ENCODE measurements around the gene WDFY2. TPM values are rescaled to one million over a fixed set of nuclear protein-coding genes. Genes with fewer than 3 reads are reported as not detected.
A peak's percentile ranks its signal among the peaks of the same experiment; 100 is the strongest.

Gene WDFY2
- total RNA-seq, 1 experiment from 2014 or later, result 4.1 TPM

DNA sequence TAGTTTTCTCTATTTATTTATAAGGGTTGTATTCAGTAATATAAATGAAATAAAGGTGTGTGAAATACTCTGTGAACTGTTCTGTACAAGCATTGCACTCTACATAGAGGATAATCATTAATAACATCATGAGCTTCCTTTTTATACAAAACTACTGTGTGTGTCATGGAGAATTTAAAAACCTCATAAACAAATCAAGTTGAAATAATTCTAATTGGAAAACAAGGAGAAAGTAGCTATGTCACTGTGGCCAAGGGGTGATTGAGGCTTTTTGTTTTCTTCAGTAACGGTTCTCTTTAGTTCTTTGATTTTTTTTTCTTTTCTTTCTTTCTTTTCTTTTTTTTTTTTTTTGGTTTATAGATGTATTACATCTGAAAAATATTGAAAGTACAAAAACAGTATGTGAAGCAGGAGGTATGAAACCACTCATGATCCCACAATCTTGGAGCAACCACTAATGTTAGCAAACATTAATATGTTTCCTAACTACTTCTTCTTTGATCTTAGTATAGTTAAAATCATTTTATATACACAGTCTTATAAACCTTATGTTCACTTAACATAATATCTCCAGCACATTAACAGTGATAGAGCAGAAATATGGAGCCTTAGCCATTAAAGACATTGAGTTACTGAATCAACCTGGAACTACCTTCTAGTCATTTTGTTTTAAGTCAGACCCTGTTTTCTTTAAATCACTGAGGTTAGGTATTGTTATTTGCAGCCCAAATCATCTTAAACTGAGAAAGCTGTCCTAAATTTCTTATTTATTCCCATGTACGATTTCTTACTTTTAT is 45.4 kb downstream of the WDFY2 start:
- H3K9ac ChIP-seq (ENCODE audit: low read length), result no peak overlapping the region
- no peak overlapping the region for H3K4me2 ChIP-seq (ENCODE audit: low read length)
- no peak overlapping the region for H3K4me3 ChIP-seq (ENCODE audit: low read length)
- no peaks in the 10 kb centered on the region for H3K27me3 ChIP-seq (ENCODE audit: low read length)
- peaks cover 31% of the 10 kb centered on the region for H3K79me2 ChIP-seq (ENCODE audit: low read length)
- H3K4me1 ChIP-seq (ENCODE audit: insufficient read depth, low read length), result peaks cover 20% of the 10 kb centered on the region
- H3K36me3 ChIP-seq (ENCODE audit: low read depth, low read length), result no peaks in the 10 kb centered on the region
- no peaks in the 10 kb centered on the region for H3K9me3 ChIP-seq (ENCODE audit: low read length)
- H2AFZ ChIP-seq (ENCODE audit: low read length), result no peak overlapping the region
- H4K20me1 ChIP-seq (ENCODE audit: low read length), result no peaks in the 10 kb centered on the region
- BruUV-seq (replicated peaks), result no TSS peak
- no peaks in the 10 kb centered on the region for H3K9me2 ChIP-seq (replicated peaks; ENCODE audit: low read length)
- ChIA-PET POLR2A (ENCODE audit: unreplicated experiment) (interaction anchor here (0.6 kb wide), 1 partner anchor 9 kb away, joined by 12 read pairs; no protein-coding TSS in a partner anchor), CTCF (no interaction called here)
- no peaks in the 10 kb centered on the region for H3F3A ChIP-seq (ENCODE audit: low read length, unreplicated experiment)
- DNase-seq (no peak), ATAC-seq (no peak)
- TF ChIP-seq EZH2 (IDR thresholded peaks at IDR 0.05; ENCODE audit: low read length, unreplicated experiment) (no peak), EZH2phosphoT487 (IDR thresholded peaks at IDR 0.05; ENCODE audit: borderline replicate concordance, low read length) (no peak)
- TF ChIP-seq, protein P1, sequence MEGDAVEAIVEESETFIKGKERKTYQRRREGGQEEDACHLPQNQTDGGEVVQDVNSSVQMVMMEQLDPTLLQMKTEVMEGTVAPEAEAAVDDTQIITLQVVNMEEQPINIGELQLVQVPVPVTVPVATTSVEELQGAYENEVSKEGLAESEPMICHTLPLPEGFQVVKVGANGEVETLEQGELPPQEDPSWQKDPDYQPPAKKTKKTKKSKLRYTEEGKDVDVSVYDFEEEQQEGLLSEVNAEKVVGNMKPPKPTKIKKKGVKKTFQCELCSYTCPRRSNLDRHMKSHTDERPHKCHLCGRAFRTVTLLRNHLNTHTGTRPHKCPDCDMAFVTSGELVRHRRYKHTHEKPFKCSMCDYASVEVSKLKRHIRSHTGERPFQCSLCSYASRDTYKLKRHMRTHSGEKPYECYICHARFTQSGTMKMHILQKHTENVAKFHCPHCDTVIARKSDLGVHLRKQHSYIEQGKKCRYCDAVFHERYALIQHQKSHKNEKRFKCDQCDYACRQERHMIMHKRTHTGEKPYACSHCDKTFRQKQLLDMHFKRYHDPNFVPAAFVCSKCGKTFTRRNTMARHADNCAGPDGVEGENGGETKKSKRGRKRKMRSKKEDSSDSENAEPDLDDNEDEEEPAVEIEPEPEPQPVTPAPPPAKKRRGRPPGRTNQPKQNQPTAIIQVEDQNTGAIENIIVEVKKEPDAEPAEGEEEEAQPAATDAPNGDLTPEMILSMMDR (conservative IDR thresholded peaks at IDR 0.05; ENCODE audit: low read depth, low read length), result no peak
- intact Hi-C loops (cut with micrococcal nuclease), result no loop called here
- no peak overlapping the region for H3K27ac ChIP-seq (ENCODE audit: low read length)

DNA sequence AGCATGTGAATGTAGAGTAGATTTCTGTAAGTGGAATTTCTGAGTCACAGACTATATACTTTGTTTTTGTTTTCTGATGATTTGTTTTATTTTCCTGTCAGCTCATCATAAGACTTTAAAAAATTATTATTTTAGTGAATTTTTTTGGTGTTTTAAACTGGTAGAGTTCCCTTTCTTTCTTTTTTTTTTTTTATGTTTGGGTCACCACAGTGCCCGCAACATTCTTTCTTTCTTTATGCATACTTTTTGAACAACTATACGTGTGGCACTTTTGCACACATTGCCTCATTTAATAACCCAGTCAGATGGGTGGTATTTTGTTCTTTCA is 46.0 kb downstream of the WDFY2 start:
- Histone ChIP-seq H3K27me3 (ENCODE audit: low read length) (no peaks in the 10 kb centered on the region), H3K9me3 (ENCODE audit: low read length) (no peaks in the 10 kb centered on the region), H3K9me2 (replicated peaks; ENCODE audit: low read length) (no peaks in the 10 kb centered on the region), H3K4me2 (ENCODE audit: low read length) (no peak overlapping the region), H2AFZ (ENCODE audit: low read length) (no peak overlapping the region), H3K4me1 (ENCODE audit: insufficient read depth, low read length) (peaks cover 22% of the 10 kb centered on the region), H4K20me1 (ENCODE audit: low read length) (no peaks in the 10 kb centered on the region), H3K9ac (ENCODE audit: low read length) (no peak overlapping the region), H3K27ac (ENCODE audit: low read length) (peak overlapping the region; percentile 69; the same call in 1 of the 2 replicates), H3K36me3 (ENCODE audit: low read depth, low read length) (no peaks in the 10 kb centered on the region), H3F3A (ENCODE audit: low read length, unreplicated experiment) (no peaks in the 10 kb centered on the region), H3K79me2 (ENCODE audit: low read length) (peaks cover 33% of the 10 kb centered on the region), H3K4me3 (ENCODE audit: low read length) (no peak overlapping the region)
- DNase-seq (no peak), ATAC-seq (no peak)
- BruUV-seq (replicated peaks), result no TSS peak
- ChIA-PET CTCF (no interaction called here), POLR2A (ENCODE audit: unreplicated experiment) (interaction anchor here (0.6 kb wide), 1 partner anchor 8 kb away, joined by 12 read pairs; no protein-coding TSS in a partner anchor)
- TF ChIP-seq EZH2phosphoT487 (IDR thresholded peaks at IDR 0.05; ENCODE audit: borderline replicate concordance, low read length) (no peak), EZH2 (IDR thresholded peaks at IDR 0.05; ENCODE audit: low read length, unreplicated experiment) (no peak)
- TF ChIP-seq, protein P1 (conservative IDR thresholded peaks at IDR 0.05; ENCODE audit: low read depth, low read length), result no peak
- intact Hi-C loops (cut with micrococcal nuclease), result no loop called here

All from PC-3 (cell line).